GM19328 (cell line): Measurements from ENCODE around the gene SLC9A7.
"Not testable (repeated sequence)": the region's sequence is repeated elsewhere in the genome, so short reads cannot be mapped to it uniquely, and the experiment has no call there.

ENCODE experiments used
- ATAC-seq: cut with Tn5 transposase; IDR thresholded peaks from one replicate; pipeline ENCODE4 v1.9.1; 2021; ENCODE audit warnings: mild to moderate bottlenecking, moderate library complexity; ENCODE audit not compliant: unreplicated experiment

Gene SLC9A7

GRCh38 chrX:46758956-46759644 lies at the start of gene SLC9A7:
Gene SLC9A7 (minus strand): TSS chrX:46759118. CDS start chrX:46759029, 89 bp downstream.
- peak; percentile 59 for ATAC-seq

- no peak for ATAC-seq
Observed at GRCh38 chrX:46805270-46805669, 46.4 kb upstream of the SLC9A7 start.

GRCh38 chrX:46803140-46803539 lies 44.2 kb upstream of the SLC9A7 start:
- ATAC-seq: no peak

GRCh38 chrX:46796574-46797191 lies 37.8 kb upstream of the SLC9A7 start:
- ATAC-seq: no peak

GRCh38 chrX:46793386-46794143 lies 34.6 kb upstream of the SLC9A7 start:
- no peak for ATAC-seq

GRCh38 chrX:46792810-46793188 lies 33.9 kb upstream of the SLC9A7 start:
- ATAC-seq: no peak

- no peak for ATAC-seq
Observed at GRCh38 chrX:46791927-46792809, 33.2 kb upstream of the SLC9A7 start.

- no peak for ATAC-seq
Observed at GRCh38 chrX:46788902-46789301, 30.0 kb upstream of the SLC9A7 start.

- ATAC-seq: not testable (repeated sequence)
Observed at GRCh38 chrX:46784437-46784836, 25.5 kb upstream of the SLC9A7 start.

GRCh38 chrX:46782034-46782433 lies 23.1 kb upstream of the SLC9A7 start:
- no peak for ATAC-seq

- ATAC-seq: no peak
Observed at GRCh38 chrX:46777971-46778810, 19.3 kb upstream of the SLC9A7 start.

- ATAC-seq: no peak
Observed at GRCh38 chrX:46770817-46771163, 11.9 kb upstream of the SLC9A7 start.

GRCh38 chrX:46770000-46770816 lies 11.3 kb upstream of the SLC9A7 start:
- no peak for ATAC-seq

GRCh38 chrX:46762963-46763362 lies 4.0 kb upstream of the SLC9A7 start:
- ATAC-seq: no peak

- no peak for ATAC-seq
Observed at GRCh38 chrX:46759645-46759974, 692 bp upstream of the SLC9A7 start.

- ATAC-seq: peak; percentile 19
Observed at GRCh38 chrX:46758163-46758955, 559 bp downstream of the SLC9A7 start.

GRCh38 chrX:46757593-46757992 lies 1.3 kb downstream of the SLC9A7 start:
- no peak for ATAC-seq

GRCh38 chrX:46757052-46757451 lies 1.9 kb downstream of the SLC9A7 start:
- no peak for ATAC-seq

- no peak for ATAC-seq
Observed at GRCh38 chrX:46755671-46756070, 3.2 kb downstream of the SLC9A7 start.
